Adrenal gland (tissue), 5 donors: ENCODE data around the gene TNP1.

Experiments used
- CTCF ChIP-seq, 6 experiments: fragments of 450-650 bp in 4 of 6; fragments of 200-600 bp in 2 of 6; sonication (generic) in 1 of 6; IDR thresholded peaks; 1 replicate in 5 of 6; 2 replicates in 1 of 6; pipeline versions ENCODE4 v1.5.1 to v1.8.0; 2016 to 2021; ENCODE audit warnings: antibody characterized with exemption in 6 of 6, mild to moderate bottlenecking in 2 of 6, moderate library complexity in 1 of 6
- POLR2A ChIP-seq, 2 donors: fragments of 450-650 bp; IDR thresholded peaks; one replicate each; pipeline ENCODE4 v1.6.1; 2017; ENCODE audit warnings: antibody characterized with exemption in 2 of 2, mild to moderate bottlenecking in 2 of 2, moderate library complexity in 1 of 2
- donor health status: DM: no; HTN: no; CAD: no.

DNA sequence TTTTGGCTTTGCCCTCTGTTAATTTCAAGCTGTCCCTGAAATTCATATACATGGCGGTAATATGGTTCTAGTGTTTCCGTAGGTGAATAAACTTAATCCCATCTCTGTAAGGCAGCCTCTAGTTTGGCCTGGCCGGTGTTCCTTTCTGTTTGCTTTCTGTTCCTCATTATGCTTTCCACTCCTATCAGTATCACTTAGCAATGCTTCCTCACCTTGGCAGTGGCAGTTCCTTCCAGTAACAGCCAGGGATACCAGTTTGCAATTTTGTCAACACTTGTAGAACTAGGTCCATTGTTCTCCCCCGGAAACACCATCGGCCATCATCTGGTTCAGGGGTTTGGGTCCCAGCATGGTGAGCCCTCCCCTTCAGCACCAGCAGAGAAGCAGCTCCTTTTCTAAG lies 18.2 kb upstream of the TNP1 start:
- TF ChIP-seq POLR2A (IDR thresholded peaks at IDR 0.05) (no peak), CTCF (IDR thresholded peaks at IDR 0.05) (no peak)
